H9 (cell line): ENCODE data around the gene ASMTL. TPM values are rescaled to one million over a fixed set of nuclear protein-coding genes. Genes with fewer than 3 reads are reported as not detected.
"Not testable (repeated sequence)": the region's sequence is repeated elsewhere in the genome, so short reads cannot be mapped to it uniquely, and the experiment has no call there.

Experiments
- DNase-seq: peaks from one replicate; pipeline ENCODE4 v3.0.0-alpha.2; 2017
- H2AFZ ChIP-seq: one replicate; pipeline ENCODE4 v1.6.1; 2013; ENCODE audit warnings: mild to moderate bottlenecking, low read length, control low read depth, moderate library complexity
- H2AK5ac ChIP-seq: 2 replicates; pipeline ENCODE4 v1.6.1; 2013; ENCODE audit warnings: low read length, control low read depth, mixed read lengths; ENCODE audit not compliant: insufficient read length
- H2BK120ac ChIP-seq: one replicate; pipeline ENCODE4 v1.6.1; 2013; ENCODE audit warnings: low read depth, mild to moderate bottlenecking, low read length, control low read depth, inconsistent platforms; ENCODE audit not compliant: poor library complexity, severe bottlenecking
- H2BK12ac ChIP-seq: 2 replicates; pipeline ENCODE4 v1.6.1; 2013; ENCODE audit warnings: low read length, control low read depth, mixed read lengths, low read depth; ENCODE audit not compliant: insufficient read length
- H2BK15ac ChIP-seq: 2 replicates; pipeline ENCODE4 v1.6.1; 2013; ENCODE audit warnings: low read depth, low read length, control low read depth
- H2BK20ac ChIP-seq: one replicate; pipeline ENCODE4 v1.6.1; 2013; ENCODE audit warnings: low read depth, mild to moderate bottlenecking, low read length, control low read depth, inconsistent platforms; ENCODE audit not compliant: poor library complexity, severe bottlenecking
- H2BK5ac ChIP-seq: 2 replicates; pipeline ENCODE4 v1.6.1; 2013; ENCODE audit warnings: low read length, control low read depth, mixed read lengths; ENCODE audit not compliant: insufficient read length
- H3K14ac ChIP-seq: 2 replicates; pipeline ENCODE4 v1.6.1; 2013; ENCODE audit warnings: low read length, control low read depth; ENCODE audit not compliant: insufficient read depth
- H3K18ac ChIP-seq: 2 replicates; pipeline ENCODE4 v1.6.1; 2013; ENCODE audit warnings: low read depth, mild to moderate bottlenecking, mixed read lengths, low read length, control low read depth; ENCODE audit not compliant: insufficient read length
- H3K23ac ChIP-seq: 2 replicates; pipeline ENCODE4 v1.6.1; 2013; ENCODE audit warnings: low read length, control low read depth, mixed read lengths, low read depth; ENCODE audit not compliant: insufficient read length
- H3K23me2 ChIP-seq: 2 replicates; pipeline ENCODE4 v1.6.1; 2013; ENCODE audit warnings: low read depth, mild to moderate bottlenecking, mixed read lengths, low read length, control low read depth; ENCODE audit not compliant: insufficient read length, poor library complexity, severe bottlenecking
- H3K27ac ChIP-seq: 2 replicates; pipeline ENCODE4 v1.5.1; 2013; ENCODE audit warnings: low read length, control low read depth, mixed read lengths, low read depth; ENCODE audit not compliant: insufficient read length
- H3K27me3 ChIP-seq: 2 replicates; pipeline ENCODE4 v1.6.1; 2013; ENCODE audit warnings: low read length, control low read depth, inconsistent platforms; ENCODE audit not compliant: insufficient read depth
- H3K4ac ChIP-seq: 2 replicates; pipeline ENCODE4 v1.6.1; 2013; ENCODE audit warnings: low read depth, mild to moderate bottlenecking, control low read depth, inconsistent platforms, low read length, moderate library complexity
- H3K4me1 ChIP-seq: 2 replicates; pipeline ENCODE4 v1.6.1; 2013; ENCODE audit warnings: low read length, control low read depth, inconsistent platforms; ENCODE audit not compliant: insufficient read depth
- H3K4me2 ChIP-seq: 2 replicates; pipeline ENCODE4 v1.6.1; 2013; ENCODE audit warnings: low read length, control low read depth, mixed read lengths; ENCODE audit not compliant: insufficient read length, insufficient read depth
- H3K56ac ChIP-seq: 2 replicates; pipeline ENCODE4 v1.6.1; 2013; ENCODE audit warnings: low read depth, mild to moderate bottlenecking, mixed read lengths, low read length, control low read depth; ENCODE audit not compliant: insufficient read length
- H3K79me1 ChIP-seq: 2 replicates; pipeline ENCODE4 v1.6.1; 2013; ENCODE audit warnings: low read depth, mild to moderate bottlenecking, moderate library complexity, low read length, control low read depth, inconsistent platforms; ENCODE audit not compliant: insufficient read depth, poor library complexity, severe bottlenecking
- H3K79me2 ChIP-seq: 2 replicates; pipeline ENCODE4 v1.6.1; 2013; ENCODE audit warnings: low read length, control low read depth, inconsistent platforms; ENCODE audit not compliant: insufficient read depth
- H3K9ac ChIP-seq: 2 replicates; pipeline ENCODE4 v1.6.1; 2013; ENCODE audit warnings: low read length, control low read depth, mixed read lengths; ENCODE audit not compliant: insufficient read length; ENCODE audit errors: extremely low read depth
- H3K9me3 ChIP-seq: one replicate; pipeline ENCODE4 v1.6.1; 2013; ENCODE audit warnings: low read depth, low read length, inconsistent platforms; ENCODE audit not compliant: control insufficient read depth
- H3T11ph ChIP-seq: one replicate; pipeline ENCODE4 v1.6.1; 2013; ENCODE audit warnings: mild to moderate bottlenecking, low read length, control low read depth, inconsistent platforms
- H4K20me1 ChIP-seq: one replicate; pipeline ENCODE4 v1.6.1; 2013; ENCODE audit not compliant: control insufficient read depth, insufficient read length, insufficient read depth
- H4K5ac ChIP-seq: 2 replicates; pipeline ENCODE4 v1.6.1; 2013; ENCODE audit warnings: low read depth, mild to moderate bottlenecking, mixed read lengths, low read length, control low read depth; ENCODE audit not compliant: insufficient read length
- H4K8ac ChIP-seq: replicated peaks from 2 replicates; pipeline ENCODE4 v1.6.1; 2013; ENCODE audit warnings: low read length, control low read depth, mixed read lengths, low read depth; ENCODE audit not compliant: insufficient read length
- H4K91ac ChIP-seq: 2 replicates; pipeline ENCODE4 v1.6.1; 2013; ENCODE audit warnings: low read depth, mild to moderate bottlenecking, moderate library complexity, mixed read lengths, low read length, control low read depth; ENCODE audit not compliant: insufficient read length
- H3K27ac Mint-ChIP-seq, 3 experiments: 2 replicates in 2 of 3; 3 replicates in 1 of 3; pipeline ENCODE4 v1.8.0; 2020 to 2021; ENCODE audit warnings: mixed read lengths in 3 of 3, mild to moderate bottlenecking in 1 of 3, moderate library complexity in 1 of 3
- H3K27me3 Mint-ChIP-seq: 2 replicates; pipeline ENCODE4 v1.8.0; 2021; ENCODE audit warnings: low read depth, mild to moderate bottlenecking, moderate library complexity, mixed read lengths
- H3K36me3 Mint-ChIP-seq, 3 experiments: 2 replicates in 2 of 3; 3 replicates in 1 of 3; pipeline ENCODE4 v1.8.0; 2020 to 2021; ENCODE audit warnings: low read depth in 3 of 3, mixed read lengths in 3 of 3; ENCODE audit not compliant: insufficient read depth in 1 of 3
- H3K4me1 Mint-ChIP-seq, 2 experiments: 2 replicates each; pipeline ENCODE4 v1.8.0; 2020; ENCODE audit warnings: mixed read lengths in 2 of 2
- H3K4me3 Mint-ChIP-seq, 2 experiments: 2 replicates in 1 of 2; 3 replicates in 1 of 2; pipeline ENCODE4 v1.8.0; 2020 to 2021; ENCODE audit warnings: mild to moderate bottlenecking in 2 of 2, mixed read lengths in 2 of 2, moderate library complexity in 1 of 2
- H3K9me3 Mint-ChIP-seq, 2 experiments: 2 replicates in 1 of 2; 3 replicates in 1 of 2; pipeline ENCODE4 v1.8.0; 2020; ENCODE audit warnings: mild to moderate bottlenecking in 2 of 2, mixed read lengths in 2 of 2, moderate library complexity in 1 of 2
- WGBS: extraction: QIAGEN DNeasy Blood & Tissue Kit; methylation state at CpG from one replicate; pipeline ENCODE4 v1.1.7; 2013; ENCODE audit warnings: missing lambda C conversion rate, low lambda C conversion rate, mixed read lengths; ENCODE audit not compliant: insufficient read length; ENCODE audit errors: extremely low coverage; 5-methylcytosine and 5-hydroxymethylcytosine counted together
- total RNA-seq: library from RNA; stranded (reverse); gene quantifications from 2 replicates; pipeline ENCODE4 v1.2.1, GENCODE V29; 2021
- TF ChIP-seq, protein P1 (sequence below): fragments of 200-600 bp; sonication (generic); conservative IDR thresholded peaks from 3 replicates; pipeline ENCODE4 v1.8.0; 2021; ENCODE audit warnings: antibody characterized with exemption, mild to moderate bottlenecking

ASMTL gene
- total RNA-seq, 1 experiment from 2014 or later = 59.8 TPM

- Histone ChIP-seq H2BK5ac (no peak overlapping the region), H3K23ac (no peak overlapping the region), H3K4ac (no peak overlapping the region), H4K5ac (no peak overlapping the region), H3K4me2 (no peak overlapping the region), H3K27me3 (no peaks in the 10 kb centered on the region), H3T11ph (no peak overlapping the region), H2BK12ac (no peak overlapping the region), H2BK120ac (no peak overlapping the region), H3K79me2 (no peaks in the 10 kb centered on the region), H3K9me3 (no peaks in the 10 kb centered on the region), H3K14ac (no peak overlapping the region), H2BK20ac (no peak overlapping the region), H3K56ac (no peak overlapping the region), H3K27ac (no peak overlapping the region), H2AFZ (no peak overlapping the region), H3K9ac (no peak overlapping the region), H3K18ac (no peak overlapping the region), H4K8ac (no peak overlapping the region), H2BK15ac (no peak overlapping the region), H3K79me1 (no peaks in the 10 kb centered on the region), H4K20me1 (no peaks in the 10 kb centered on the region), H4K91ac (no peak overlapping the region), H3K23me2 (no peaks in the 10 kb centered on the region), H3K4me1 (no peaks in the 10 kb centered on the region; the same call in 1 of the 2 replicates), H2AK5ac (no peak overlapping the region)
- peak; percentile 77 for DNase-seq
- H3K9me3 Mint-ChIP-seq = peaks cover 21 to 22% of the 10 kb centered on the region in 2 experiments
- H3K4me1 Mint-ChIP-seq = peaks cover 3 to 8% of the 10 kb centered on the region in 2 experiments; a peak in 3 of 4 replicates
- peaks cover 0 to 5% (median 0%) of the 10 kb centered on the region in 3 experiments; a peak in 3 of 7 replicates for H3K36me3 Mint-ChIP-seq
- TF ChIP-seq, protein P1, sequence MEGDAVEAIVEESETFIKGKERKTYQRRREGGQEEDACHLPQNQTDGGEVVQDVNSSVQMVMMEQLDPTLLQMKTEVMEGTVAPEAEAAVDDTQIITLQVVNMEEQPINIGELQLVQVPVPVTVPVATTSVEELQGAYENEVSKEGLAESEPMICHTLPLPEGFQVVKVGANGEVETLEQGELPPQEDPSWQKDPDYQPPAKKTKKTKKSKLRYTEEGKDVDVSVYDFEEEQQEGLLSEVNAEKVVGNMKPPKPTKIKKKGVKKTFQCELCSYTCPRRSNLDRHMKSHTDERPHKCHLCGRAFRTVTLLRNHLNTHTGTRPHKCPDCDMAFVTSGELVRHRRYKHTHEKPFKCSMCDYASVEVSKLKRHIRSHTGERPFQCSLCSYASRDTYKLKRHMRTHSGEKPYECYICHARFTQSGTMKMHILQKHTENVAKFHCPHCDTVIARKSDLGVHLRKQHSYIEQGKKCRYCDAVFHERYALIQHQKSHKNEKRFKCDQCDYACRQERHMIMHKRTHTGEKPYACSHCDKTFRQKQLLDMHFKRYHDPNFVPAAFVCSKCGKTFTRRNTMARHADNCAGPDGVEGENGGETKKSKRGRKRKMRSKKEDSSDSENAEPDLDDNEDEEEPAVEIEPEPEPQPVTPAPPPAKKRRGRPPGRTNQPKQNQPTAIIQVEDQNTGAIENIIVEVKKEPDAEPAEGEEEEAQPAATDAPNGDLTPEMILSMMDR = no peak
- H3K4me3 Mint-ChIP-seq = no peak overlapping the region; a peak in 1 of 5 replicates
- H3K27ac Mint-ChIP-seq = no peak overlapping the region; a peak in 1 of 7 replicates
- no CpG with 5 or more reads among the region's 6 CpGs for WGBS
- H3K27me3 Mint-ChIP-seq = peaks cover 7% of the 10 kb centered on the region
These were observed 39.2 kb upstream of the ASMTL start for GRCh38 chrX:1491851-1492349.

- not testable (repeated sequence) for H3K79me2 ChIP-seq, H2AFZ ChIP-seq, H3K9ac ChIP-seq, H3K14ac ChIP-seq, H2BK120ac ChIP-seq, H3K56ac ChIP-seq, H3K4ac ChIP-seq, H3K4me1 ChIP-seq, H3K23me2 ChIP-seq, H4K20me1 ChIP-seq, H4K8ac ChIP-seq, H3K9me3 ChIP-seq, H3T11ph ChIP-seq, H2BK20ac ChIP-seq, H3K23ac ChIP-seq, H2BK5ac ChIP-seq, H3K36me3 Mint-ChIP-seq, H2BK15ac ChIP-seq, H3K18ac ChIP-seq, H4K91ac ChIP-seq, H3K4me3 Mint-ChIP-seq, H3K79me1 ChIP-seq, H2AK5ac ChIP-seq, H3K4me2 ChIP-seq, H3K27me3 ChIP-seq, H3K27ac Mint-ChIP-seq, H4K5ac ChIP-seq, DNase-seq, H3K27ac ChIP-seq, H2BK12ac ChIP-seq, H3K4me1 Mint-ChIP-seq
- peaks cover 22 to 23% of the 10 kb centered on the region in 2 experiments for H3K9me3 Mint-ChIP-seq
- no CpG with 5 or more reads among the region's 4 CpGs for WGBS
- peaks cover 11% of the 10 kb centered on the region for H3K27me3 Mint-ChIP-seq
These were observed 38.5 kb upstream of the ASMTL start for GRCh38 chrX:1491248-1491647.
